ENCODE results near the gene CCDC71. TPM values are rescaled to one million over a fixed set of nuclear protein-coding genes. Genes with fewer than 3 reads are reported as not detected.

CCDC71 gene
- total and polyA plus RNA-seq, 2 donors (not counting 1 experiment from before 2014, with no cell fraction given) = 15.6 to 30.0 TPM

DNA sequence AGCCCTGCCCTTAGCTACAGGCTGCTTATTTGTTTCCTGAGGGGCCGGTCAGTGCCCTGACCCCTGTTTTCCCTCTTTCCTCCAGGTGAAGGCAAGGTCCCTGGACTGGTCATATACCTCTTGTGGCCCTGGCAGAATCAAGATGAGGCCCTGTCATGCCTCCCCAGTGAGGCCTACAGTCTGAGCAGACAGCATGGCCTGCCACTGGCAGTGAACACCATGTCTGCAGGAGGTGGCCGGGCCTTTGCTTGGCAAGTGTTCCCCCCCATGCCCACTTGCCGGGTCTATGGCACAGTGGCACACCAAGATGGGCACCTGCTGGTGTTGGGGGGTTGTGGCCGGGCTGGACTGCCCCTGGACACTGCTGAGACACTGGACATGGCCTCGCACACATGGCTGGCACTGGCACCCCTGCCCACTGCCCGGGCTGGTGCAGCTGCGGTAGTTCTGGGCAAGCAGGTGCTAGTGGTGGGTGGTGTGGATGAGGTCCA is 6.5 kb upstream of the CCDC71 start:
- WGBS (ENCODE audit: insufficient coverage) = 95% methylated on average over 7 of the region's 7 CpGs
- Mint-ChIP-seq H3K27ac (no peak overlapping the region), H3K27me3 (peaks cover 7% of the 10 kb centered on the region), H3K4me1 (peaks cover 9% of the 10 kb centered on the region), H3K4me3 (peak overlapping the region; percentile 54), H3K9me3 (ENCODE audit: insufficient read depth) (no peaks in the 10 kb centered on the region)
- H4K20me1 ChIP-seq (ENCODE audit: control insufficient read depth, insufficient read depth, low read length, poor library complexity, severe bottlenecking) = no peaks in the 10 kb centered on the region
- H3K36me3 ChIP-seq (replicated peaks in 1 of 2; ENCODE audit: control extremely low read depth in 1 of 2, control insufficient read depth in 1 of 2, extremely low read depth in 1 of 2, insufficient read depth in 2 of 2, low read length in 1 of 2) = no peaks in the 10 kb centered on the region
- no peak overlapping the region for H3K27ac ChIP-seq (ENCODE audit: low read length in 2 of 2)
- peaks cover 0 to 3% (median 0%) of the 10 kb centered on the region in 3 donors for H3K9me3 ChIP-seq (ENCODE audit: control extremely low read depth in 1 of 3, control insufficient read depth in 2 of 3, insufficient read depth in 1 of 3, low read length in 2 of 3)
- ATAC-seq (ENCODE audit: low read depth) (no peak), DNase-seq (no peak)
- H3K9ac ChIP-seq (ENCODE audit: low read length) = no peak overlapping the region
- TF ChIP-seq, protein P1, sequence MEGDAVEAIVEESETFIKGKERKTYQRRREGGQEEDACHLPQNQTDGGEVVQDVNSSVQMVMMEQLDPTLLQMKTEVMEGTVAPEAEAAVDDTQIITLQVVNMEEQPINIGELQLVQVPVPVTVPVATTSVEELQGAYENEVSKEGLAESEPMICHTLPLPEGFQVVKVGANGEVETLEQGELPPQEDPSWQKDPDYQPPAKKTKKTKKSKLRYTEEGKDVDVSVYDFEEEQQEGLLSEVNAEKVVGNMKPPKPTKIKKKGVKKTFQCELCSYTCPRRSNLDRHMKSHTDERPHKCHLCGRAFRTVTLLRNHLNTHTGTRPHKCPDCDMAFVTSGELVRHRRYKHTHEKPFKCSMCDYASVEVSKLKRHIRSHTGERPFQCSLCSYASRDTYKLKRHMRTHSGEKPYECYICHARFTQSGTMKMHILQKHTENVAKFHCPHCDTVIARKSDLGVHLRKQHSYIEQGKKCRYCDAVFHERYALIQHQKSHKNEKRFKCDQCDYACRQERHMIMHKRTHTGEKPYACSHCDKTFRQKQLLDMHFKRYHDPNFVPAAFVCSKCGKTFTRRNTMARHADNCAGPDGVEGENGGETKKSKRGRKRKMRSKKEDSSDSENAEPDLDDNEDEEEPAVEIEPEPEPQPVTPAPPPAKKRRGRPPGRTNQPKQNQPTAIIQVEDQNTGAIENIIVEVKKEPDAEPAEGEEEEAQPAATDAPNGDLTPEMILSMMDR (IDR thresholded peaks at IDR 0.05) = no peak
- TF ChIP-seq EZH2 (IDR thresholded peaks at IDR 0.05; ENCODE audit: borderline replicate concordance, insufficient read depth, low read depth, low read length, poor library complexity, severe bottlenecking) = no peak
- no peaks in the 10 kb centered on the region for H3K79me2 ChIP-seq (ENCODE audit: control insufficient read depth, insufficient read depth, low read length)
- no peak overlapping the region for H2AFZ ChIP-seq (ENCODE audit: insufficient read depth, low read depth, low read length, poor library complexity, severe bottlenecking)
- ChIA-PET CTCF (interaction anchor here (0.6 to 6.5 kb wide), 2 partner anchors 92 to 277 kb away, joined by 6 to 36 read pairs; no protein-coding TSS in a partner anchor), POLR2A (no interaction called here)
- H3K27me3 ChIP-seq (replicated peaks in 1 of 4; ENCODE audit: control extremely low read depth in 1 of 4, control insufficient read depth in 3 of 4, insufficient read depth in 4 of 4, low read length in 3 of 4) = peaks cover 0 to 6% (median 0%) of the 10 kb centered on the region in 4 experiments
- H3K4me1 ChIP-seq (ENCODE audit: control insufficient read depth in 2 of 2, insufficient read depth in 2 of 2, low read length in 2 of 2) = peaks cover 13 to 17% of the 10 kb centered on the region in 2 donors
- no peak overlapping the region for H3K4me2 ChIP-seq (replicated peaks; ENCODE audit: low read depth, low read length, poor library complexity, severe bottlenecking)
- intact Hi-C loops (cut with micrococcal nuclease) = loop anchor here (5.0 kb wide), 1 partner anchor 170 kb away; the partner anchor contains the start of gene USP4
- no peak overlapping the region for H3K4me3 ChIP-seq (ENCODE audit: control extremely low read depth in 1 of 5, extremely low read depth in 1 of 5, insufficient read depth in 1 of 5, low read depth in 2 of 5, low read length in 4 of 5)

DNA sequence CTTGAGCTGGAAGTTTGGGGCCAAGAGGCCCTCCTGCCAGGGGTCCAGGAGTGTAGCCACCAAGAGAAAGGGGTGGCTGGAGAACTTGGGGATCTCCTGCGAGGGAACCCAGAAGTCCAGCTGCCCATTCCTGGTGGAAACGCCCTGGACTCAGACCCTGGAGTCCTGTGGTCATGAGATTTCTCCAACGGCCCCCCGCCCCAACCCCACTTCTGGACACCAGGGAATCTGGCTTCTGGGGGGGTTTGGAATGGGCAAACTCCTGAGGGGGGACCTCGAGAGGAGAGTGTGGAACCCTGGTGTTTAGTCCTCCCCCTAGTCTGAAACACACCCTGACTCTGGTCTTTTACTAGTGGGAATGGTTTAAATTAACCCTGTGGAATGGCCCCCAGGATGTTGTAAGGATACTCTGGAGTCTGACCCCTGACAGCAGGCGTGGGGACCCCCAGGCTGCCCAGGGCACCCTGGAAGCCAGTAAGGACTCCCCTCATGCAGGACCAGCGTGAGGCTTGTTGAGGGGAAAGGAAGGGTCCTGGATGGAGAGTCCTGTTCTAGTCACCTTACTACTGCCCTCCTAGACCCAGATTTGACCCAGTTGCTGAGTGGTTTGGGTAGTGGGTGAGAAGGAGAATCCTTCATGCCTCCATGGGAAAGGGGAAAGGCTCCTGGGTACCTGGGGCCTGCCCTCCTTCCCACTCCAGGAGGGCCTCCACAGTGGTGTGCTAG is 5.8 kb upstream of the CCDC71 start:
- intact Hi-C loops (cut with micrococcal nuclease) = loop anchor here (5.0 kb wide), 1 partner anchor 170 kb away; the partner anchor contains the start of gene USP4
- Histone ChIP-seq H3K36me3 (replicated peaks in 1 of 2; ENCODE audit: control extremely low read depth in 1 of 2, control insufficient read depth in 1 of 2, extremely low read depth in 1 of 2, insufficient read depth in 2 of 2, low read length in 1 of 2) (no peaks in the 10 kb centered on the region), H2AFZ (ENCODE audit: insufficient read depth, low read depth, low read length, poor library complexity, severe bottlenecking) (peak overlapping the region; percentile 91), H3K4me1 (ENCODE audit: control insufficient read depth in 2 of 2, insufficient read depth in 2 of 2, low read length in 2 of 2) (peaks cover 13 to 18% of the 10 kb centered on the region in 2 donors), H4K20me1 (ENCODE audit: control insufficient read depth, insufficient read depth, low read length, poor library complexity, severe bottlenecking) (no peaks in the 10 kb centered on the region), H3K27ac (ENCODE audit: low read length in 2 of 2) (peak overlapping the region in 1 of 2 donors; percentile 29), H3K9me3 (ENCODE audit: control extremely low read depth in 1 of 3, control insufficient read depth in 2 of 3, insufficient read depth in 1 of 3, low read length in 2 of 3) (peaks cover 0 to 4% (median 0%) of the 10 kb centered on the region in 3 donors), H3K9ac (ENCODE audit: low read length) (peak overlapping the region; percentile 76), H3K4me2 (replicated peaks; ENCODE audit: low read depth, low read length, poor library complexity, severe bottlenecking) (peak overlapping the region; percentile 99), H3K27me3 (replicated peaks in 1 of 4; ENCODE audit: control extremely low read depth in 1 of 4, control insufficient read depth in 3 of 4, insufficient read depth in 4 of 4, low read length in 3 of 4) (peaks cover 0 to 7% (median under 1%) of the 10 kb centered on the region in 4 experiments), H3K4me3 (ENCODE audit: control extremely low read depth in 1 of 5, extremely low read depth in 1 of 5, insufficient read depth in 1 of 5, low read depth in 2 of 5, low read length in 4 of 5) (peak overlapping the region in 4 of 5 experiments; percentile 59 to 76 (median 71)), H3K79me2 (ENCODE audit: control insufficient read depth, insufficient read depth, low read length) (no peaks in the 10 kb centered on the region)
- ATAC-seq (ENCODE audit: low read depth) (no peak), DNase-seq (no peak)
- Mint-ChIP-seq H3K27ac (no peak overlapping the region), H3K4me1 (peaks cover 9% of the 10 kb centered on the region), H3K9me3 (ENCODE audit: insufficient read depth) (no peaks in the 10 kb centered on the region), H3K27me3 (peaks cover 7% of the 10 kb centered on the region), H3K4me3 (peak overlapping the region; percentile 55)
- WGBS (ENCODE audit: insufficient coverage) = 31% methylated on average over 3 of the region's 7 CpGs
- CTCF ChIA-PET = interaction anchor here (0.8 to 6.5 kb wide), 5 partner anchors 10 to 278 kb away, joined by 3 to 36 read pairs (median 4); partner anchors contain the start of genes RHOA and TCTA
- POLR2A ChIA-PET = no interaction called here
- TF ChIP-seq EZH2 (IDR thresholded peaks at IDR 0.05; ENCODE audit: borderline replicate concordance, insufficient read depth, low read depth, low read length, poor library complexity, severe bottlenecking) = no peak
- TF ChIP-seq, protein P1 (IDR thresholded peaks at IDR 0.05) = no peak

Measured in B cell (primary cell).